ENCODE results near the gene JARID2. TPM values are rescaled to one million over a fixed set of nuclear protein-coding genes. Genes with fewer than 3 reads are reported as not detected.

The JARID2 gene
- total and polyA plus RNA-seq, 2 of the 4 experiments (the other 2 are of a cell fraction) = 9.6 to 12.9 TPM

- H3K9ac ChIP-seq (ENCODE audit: low read depth, low read length) = no peak overlapping the region
- H2BK120ac ChIP-seq (ENCODE audit: low read depth, low read length) = no peak overlapping the region
- peaks cover 12% of the 10 kb centered on the region for H3K4me1 ChIP-seq (ENCODE audit: control insufficient read depth, insufficient read depth, low read length)
- H2AFZ ChIP-seq (replicated peaks; ENCODE audit: low read length, poor library complexity) = no peak overlapping the region
- in situ Hi-C loops (cut with MboI; ENCODE audit: low sequenced_read_pairs) = no loop called here
- H2BK5ac ChIP-seq (ENCODE audit: low read depth, low read length, poor library complexity, severe bottlenecking) = no peak overlapping the region
- POLR2A ChIA-PET (ENCODE audit: unreplicated experiment) = no interaction called here
- ATAC-seq (ENCODE audit: low read depth) (no peak), DNase-seq (peak; percentile 47)
- no peak overlapping the region for H3K4ac ChIP-seq (ENCODE audit: low read depth, low read length)
- intact Hi-C loops (cut with micrococcal nuclease) = loop anchor here (5.0 kb wide), 1 partner anchor 67 kb away; no protein-coding TSS in a partner anchor
- dilution Hi-C loops (cut with HindIII; ENCODE audit: low sequenced_read_pairs, unreplicated experiment) = no loop called here
- no peaks in the 10 kb centered on the region for H3K27me3 ChIP-seq (ENCODE audit: control insufficient read depth, insufficient read depth, low read length)
- TF ChIP-seq CTCF (conservative IDR thresholded peaks at IDR 0.05; ENCODE audit: low read depth, low read length) (peak; percentile 12; the same call in 1 of the 2 replicates), MAZ (IDR thresholded peaks at IDR 0.05; ENCODE audit: borderline replicate concordance, low read depth, low read length) (no peak)
- H3K18ac ChIP-seq (ENCODE audit: low read depth, low read length) = no peak overlapping the region
- H4K91ac ChIP-seq (ENCODE audit: insufficient read depth, low read depth, low read length) = no peak overlapping the region
- no peak overlapping the region for H3K4me2 ChIP-seq (ENCODE audit: low read depth, low read length)
- peaks cover 14% of the 10 kb centered on the region for H3K9me1 ChIP-seq (ENCODE audit: insufficient read depth, low read length)
- no peak overlapping the region for H2BK20ac ChIP-seq (ENCODE audit: low read depth, low read length)
- H2BK15ac ChIP-seq (ENCODE audit: low read depth, low read length) = no peak overlapping the region
- no peak overlapping the region for H4K5ac ChIP-seq (ENCODE audit: low read depth, low read length)
- no peak overlapping the region for H3K23ac ChIP-seq (ENCODE audit: low read depth, low read length)
- no TSS peak for BruUV-seq (replicated peaks)
- no peak overlapping the region for H3K14ac ChIP-seq (replicated peaks; ENCODE audit: low read depth, low read length)
- no peak overlapping the region for H3K56ac ChIP-seq (ENCODE audit: extremely low read depth, insufficient read depth, low read length)
- H3K27ac ChIP-seq (ENCODE audit: insufficient read depth, low read length) = no peak overlapping the region
- no peak overlapping the region for H2AK5ac ChIP-seq (ENCODE audit: low read depth, low read length)
- CTCF ChIA-PET = no interaction called here
- no peak overlapping the region for H3K4me3 ChIP-seq (ENCODE audit: insufficient read depth, low read depth, low read length)
- no peaks in the 10 kb centered on the region for H3K36me3 ChIP-seq (ENCODE audit: control insufficient read depth, insufficient read depth, low read length)
- H3K9me3 ChIP-seq (ENCODE audit: control insufficient read depth, insufficient read depth, low read length) = no peaks in the 10 kb centered on the region
- H3K79me1 ChIP-seq (ENCODE audit: low read depth in 1 of 2, low read length in 2 of 2) = peaks cover 29 to 63% of the 10 kb centered on the region in 2 experiments
- no peak overlapping the region for H2AK9ac ChIP-seq (replicated peaks; ENCODE audit: low read depth, low read length, poor library complexity)
- H4K20me1 ChIP-seq (ENCODE audit: insufficient read depth, low read length) = peaks cover 66% of the 10 kb centered on the region
- no peak overlapping the region for H4K8ac ChIP-seq (ENCODE audit: low read depth in 2 of 2, low read length in 2 of 2)
- WGBS, 2 experiments (ENCODE audit: extremely low coverage in 2 of 2, insufficient read length in 1 of 2) = no CpG with 5 or more reads among the region's 3 CpGs
Observed at GRCh38 chr6:15285682-15286294, 39.9 kb downstream of the JARID2 start.
